HepG2 (cell line): ENCODE data around the gene KRTCAP2. TPM values are rescaled to one million over a fixed set of nuclear protein-coding genes. Genes with fewer than 3 reads are reported as not detected.

Experiments used
- CEBPG ChIP-seq: IDR thresholded peaks from 2 replicates; pipeline ENCODE4 v1.6.1; 2016
- ESRRA ChIP-seq: sonication (generic); formaldehyde crosslinking; IDR thresholded peaks from 2 replicates; pipeline ENCODE4 v1.5.1; 2020; ENCODE audit warnings: mild to moderate bottlenecking, low read depth, missing genetic modification reagents
- EZH2 ChIP-seq: conservative IDR thresholded peaks from 2 replicates; pipeline ENCODE4 v1.6.1; 2012; ENCODE audit warnings: mild to moderate bottlenecking, low read depth, low read length, moderate library complexity
- FOXO4 ChIP-seq: sonication (generic); formaldehyde crosslinking; conservative IDR thresholded peaks from 2 replicates; pipeline ENCODE4 v1.8.1; 2023; ENCODE audit warnings: missing genetic modification reagents
- HOXA3 ChIP-seq: sonication (generic); formaldehyde crosslinking; IDR thresholded peaks from 2 replicates; pipeline ENCODE4 v1.5.0; 2020; ENCODE audit warnings: missing genetic modification reagents
- IRF9 ChIP-seq: sonication (generic); formaldehyde crosslinking; IDR thresholded peaks from 2 replicates; pipeline ENCODE4 v1.8.0; 2022; ENCODE audit warnings: missing genetic modification reagents, mild to moderate bottlenecking, borderline replicate concordance
- NAIF1 ChIP-seq: sonication (generic); formaldehyde crosslinking; IDR thresholded peaks from 2 replicates; pipeline ENCODE4 v1.5.0; 2020; ENCODE audit warnings: mild to moderate bottlenecking, missing genetic modification reagents, borderline replicate concordance
- NCOR1 ChIP-seq: fragments of 200-600 bp; sonication (generic); IDR thresholded peaks from 2 replicates; pipeline ENCODE4 v1.7.0; 2017; ENCODE audit warnings: antibody characterized with exemption, low read length, borderline replicate concordance
- PAF1 ChIP-seq: IDR thresholded peaks from 2 replicates; pipeline ENCODE4 v1.6.1; 2016; ENCODE audit warnings: missing genetic modification reagents, missing compliant biosample characterization
- PAX8 ChIP-seq: sonication (generic); formaldehyde crosslinking; IDR thresholded peaks from 2 replicates; pipeline ENCODE4 v1.8.0; 2022; ENCODE audit warnings: mild to moderate bottlenecking, missing genetic modification reagents, borderline replicate concordance
- SMAD9 ChIP-seq: sonication (generic); formaldehyde crosslinking; IDR thresholded peaks from 2 replicates; pipeline ENCODE4 v1.5.1; 2020; ENCODE audit warnings: mild to moderate bottlenecking, missing genetic modification reagents
- TEF ChIP-seq: sonication (generic); formaldehyde crosslinking; IDR thresholded peaks from 2 replicates; pipeline ENCODE4 v1.5.0; 2020; ENCODE audit warnings: missing genetic modification reagents
- TSC22D2 ChIP-seq: sonication (generic); formaldehyde crosslinking; IDR thresholded peaks from 2 replicates; pipeline ENCODE4 v1.5.1; 2020; ENCODE audit warnings: missing genetic modification reagents, mild to moderate bottlenecking, borderline replicate concordance
- ZKSCAN1 ChIP-seq: fragments of 150-350 bp; IDR thresholded peaks from 2 replicates; pipeline ENCODE4 v1.6.1; 2014; ENCODE audit warnings: low read length
- ZNF17 ChIP-seq: sonication (generic); formaldehyde crosslinking; IDR thresholded peaks from 2 replicates; pipeline ENCODE4 v1.5.0; 2020; ENCODE audit warnings: mild to moderate bottlenecking, missing genetic modification reagents
- ZNF180 ChIP-seq: sonication (generic); formaldehyde crosslinking; IDR thresholded peaks from 2 replicates; pipeline ENCODE4 v1.4.0; 2020; ENCODE audit warnings: low read depth, missing genetic modification reagents, borderline replicate concordance
- ZNF260 ChIP-seq: sonication (generic); formaldehyde crosslinking; IDR thresholded peaks from 2 replicates; pipeline ENCODE4 v1.4.0; 2020; ENCODE audit warnings: missing genetic modification reagents, low read depth, mild to moderate bottlenecking, borderline replicate concordance
- ZNF263 ChIP-seq: sonication (generic); formaldehyde crosslinking; IDR thresholded peaks from 2 replicates; pipeline ENCODE4 v1.4.0; 2020; ENCODE audit warnings: missing genetic modification reagents
- ZNF326 ChIP-seq: sonication (generic); formaldehyde crosslinking; IDR thresholded peaks from 2 replicates; pipeline ENCODE4 v1.4.0; 2020; ENCODE audit warnings: missing genetic modification reagents, borderline replicate concordance
- ZNF451 ChIP-seq: sonication (generic); formaldehyde crosslinking; IDR thresholded peaks from 2 replicates; pipeline ENCODE4 v1.5.0; 2020; ENCODE audit warnings: mild to moderate bottlenecking, missing genetic modification reagents
- ZNF513 ChIP-seq: sonication (generic); formaldehyde crosslinking; conservative IDR thresholded peaks from 2 replicates; pipeline ENCODE4 v1.5.0; 2020; ENCODE audit warnings: missing genetic modification reagents
- ZNF564 ChIP-seq: sonication (generic); formaldehyde crosslinking; IDR thresholded peaks from 2 replicates; pipeline ENCODE4 v1.8.1; 2023; ENCODE audit warnings: mild to moderate bottlenecking, missing genetic modification reagents
- ZNF598 ChIP-seq: sonication (generic); formaldehyde crosslinking; IDR thresholded peaks from 2 replicates; pipeline ENCODE4 v1.5.1; 2020; ENCODE audit warnings: mild to moderate bottlenecking, missing genetic modification reagents, borderline replicate concordance
- ZNF713 ChIP-seq: sonication (generic); formaldehyde crosslinking; IDR thresholded peaks from 2 replicates; pipeline ENCODE4 v1.4.0; 2020; ENCODE audit warnings: mild to moderate bottlenecking, missing genetic modification reagents
- ZNF737 ChIP-seq: sonication (generic); formaldehyde crosslinking; IDR thresholded peaks from 2 replicates; pipeline ENCODE4 v1.5.0; 2020; ENCODE audit warnings: missing genetic modification reagents, mild to moderate bottlenecking, borderline replicate concordance
- ZNF746 ChIP-seq: sonication (generic); formaldehyde crosslinking; IDR thresholded peaks from 2 replicates; pipeline ENCODE4 v1.8.0; 2022; ENCODE audit warnings: mild to moderate bottlenecking, missing genetic modification reagents
- ZNF790 ChIP-seq: sonication (generic); formaldehyde crosslinking; IDR thresholded peaks from 2 replicates; pipeline ENCODE4 v1.8.0; 2022; ENCODE audit warnings: missing genetic modification reagents, mild to moderate bottlenecking, borderline replicate concordance
- polyA plus RNA-seq, 8 experiments: library from polyadenylated mRNA; depleted of rRNA in 3 of 8; stranded (reverse) in 7 of 8; unstranded in 1 of 8; fragments of >200 nt; fragmentation: Illumina TruSeq in 4 of 8; extraction: Trizol in 4 of 8; gene quantifications; 2 replicates each; pipeline versions ENCODE4 v1.2.1 to v1.2.3, GENCODE V29; 2011 to 2016; ENCODE audit warnings: low read depth in 4 of 8, missing spikeins in 1 of 8, mixed read lengths in 1 of 8; ENCODE audit not compliant: insufficient read depth in 1 of 8
- total RNA-seq, 5 experiments: library from RNA; depleted of rRNA; stranded (reverse); fragments of >200 nt; fragmentation: Illumina TruSeq; extraction: Trizol; gene quantifications; 2 replicates each; pipeline ENCODE4 v1.2.3, GENCODE V29; 2016; ENCODE audit warnings: low read depth in 1 of 5

The KRTCAP2 gene
- total and polyA plus RNA-seq, 2 of the 13 experiments (the other 11 are each of a cell fraction or from before 2014, with no cell fraction given) = 77.3 to 79.4 TPM

GRCh38 chr1:155178441-155179111 lies 5.5 kb upstream of the KRTCAP2 start (continued):
- TF ChIP-seq PAF1 (CRISPR knock-in tag) (no peak), ZNF180 (CRISPR knock-in tag) (no peak), NAIF1 (no peak), ZNF263 (CRISPR knock-in tag) (peak; percentile 54; the same call in 1 of the 2 replicates), ESRRA (CRISPR knock-in tag) (peak; percentile 99), ZNF326 (CRISPR knock-in tag) (no peak), ZNF746 (CRISPR knock-in tag) (0 out of 2 replicates have a peak, but pooled peaks have one; percentile 44), ZNF564 (CRISPR knock-in tag) (no peak), TEF (CRISPR knock-in tag) (no peak), ZNF598 (CRISPR knock-in tag) (no peak; the same call in 1 of the 2 replicates), SMAD9 (CRISPR knock-in tag) (no peak), TSC22D2 (CRISPR knock-in tag) (no peak), IRF9 (CRISPR knock-in tag) (no peak), ZKSCAN1 (no peak), ZNF17 (CRISPR knock-in tag) (no peak), ZNF713 (no peak), ZNF790 (CRISPR knock-in tag) (no peak), EZH2 (no peak), ZNF513 (CRISPR knock-in tag) (no peak), ZNF451 (no peak), ZNF260 (no peak), PAX8 (CRISPR knock-in tag) (no peak), HOXA3 (CRISPR knock-in tag) (peak; percentile 57; the same call in 1 of the 2 replicates), FOXO4 (CRISPR knock-in tag) (no peak), ZNF737 (no peak), NCOR1 (peak; percentile 53; the same call in 1 of the 2 replicates), CEBPG (CRISPR knock-in tag) (peak; percentile 94)
